ENCODE data around the gene POLR3E.
"Not testable (repeated sequence)": the region's sequence is repeated elsewhere in the genome, so short reads cannot be mapped to it uniquely, and the experiment has no call there.

POLR3E gene

GRCh38 chr16:22330326-22330725 is 33.1 kb downstream of the POLR3E start:
- no peak for DNase-seq (ENCODE audit: low read depth in 2 of 2)

- no peak for DNase-seq (ENCODE audit: low read depth in 2 of 2)
These were observed 36.3 kb downstream of the POLR3E start for GRCh38 chr16:22333457-22333994.

- DNase-seq (ENCODE audit: low read depth in 2 of 2), result no peak
These were observed 38.5 kb downstream of the POLR3E start for GRCh38 chr16:22335668-22336246.

- DNase-seq (ENCODE audit: low read depth in 2 of 2), result no peak
These were observed 39.4 kb downstream of the POLR3E start for GRCh38 chr16:22336581-22336980.

GRCh38 chr16:22337045-22337444 is 39.8 kb downstream of the POLR3E start:
- no peak for DNase-seq (ENCODE audit: low read depth in 2 of 2)

- no peak for DNase-seq (ENCODE audit: low read depth in 2 of 2)
These were observed 40.8 kb downstream of the POLR3E start for GRCh38 chr16:22337849-22338635.

GRCh38 chr16:22340945-22341344 is 43.7 kb downstream of the POLR3E start:
- no peak for DNase-seq (ENCODE audit: low read depth in 2 of 2)

- no peak for DNase-seq (ENCODE audit: low read depth in 2 of 2)
These were observed 44.9 kb downstream of the POLR3E start for GRCh38 chr16:22342082-22342481.

- no peak for DNase-seq (ENCODE audit: low read depth in 2 of 2)
These were observed 49.3 kb downstream of the POLR3E start for GRCh38 chr16:22346483-22346882.

- no peak for DNase-seq (ENCODE audit: low read depth in 2 of 2)
These were observed 50.1 kb downstream of the POLR3E start for GRCh38 chr16:22347100-22347820.

- no peak for DNase-seq (ENCODE audit: low read depth in 2 of 2)
These were observed 51.1 kb downstream of the POLR3E start for GRCh38 chr16:22348291-22348690.

GRCh38 chr16:22351017-22351416 is 53.8 kb downstream of the POLR3E start:
- DNase-seq (ENCODE audit: low read depth in 2 of 2), result not testable (repeated sequence)

- no peak for DNase-seq (ENCODE audit: low read depth in 2 of 2)
These were observed 54.9 kb downstream of the POLR3E start for GRCh38 chr16:22352140-22352539.

GRCh38 chr16:22352723-22353122 is 55.5 kb downstream of the POLR3E start:
- no peak for DNase-seq (ENCODE audit: low read depth in 2 of 2)

GRCh38 chr16:22353191-22353919 is 56.1 kb downstream of the POLR3E start:
- no peak for DNase-seq (ENCODE audit: low read depth in 2 of 2)

GRCh38 chr16:22353933-22354541 is 56.8 kb downstream of the POLR3E start:
- no peak for DNase-seq (ENCODE audit: low read depth in 2 of 2)

- DNase-seq (ENCODE audit: low read depth in 2 of 2), result no peak
These were observed 58.3 kb downstream of the POLR3E start for GRCh38 chr16:22355487-22355908.

- DNase-seq (ENCODE audit: low read depth in 2 of 2), result no peak
These were observed 59.9 kb downstream of the POLR3E start for GRCh38 chr16:22356930-22357634.

GRCh38 chr16:22357635-22357971 is 60.4 kb downstream of the POLR3E start:
- no peak for DNase-seq (ENCODE audit: low read depth in 2 of 2)

GRCh38 chr16:22358000-22358399 is 60.8 kb downstream of the POLR3E start:
- no peak for DNase-seq (ENCODE audit: low read depth in 2 of 2)

- DNase-seq (ENCODE audit: low read depth in 2 of 2), result no peak
These were observed 62.5 kb downstream of the POLR3E start for GRCh38 chr16:22359679-22360078.

All from stimulated activated CD8-positive, alpha-beta memory T cell treated with anti-CD3 and anti-CD28 coated beads, Interleukin-7, amount 100 ng/mL, for 4 hours (primary cell).